PC-9 (cell line): ENCODE measurements around the gene SCUBE2. TPM values are rescaled to one million over a fixed set of nuclear protein-coding genes. Genes with fewer than 3 reads are reported as not detected.

Experiments used
- BruUV-seq: library from RNA; stranded (reverse); fragments of 400-500 nt; replicated peaks from 2 replicates; lab custom pipeline; 2021; lab: Mats Ljungman, UMichigan
- CTCF ChIA-PET: fragments of 300-600 bp; sonication (Branson Sonifier 250); formaldehyde crosslinking; loops from one replicate; lab custom pipeline; 2022; ENCODE audit warnings: antibody characterized with exemption; lab: Charles Lee
- POLR2A ChIA-PET: fragments of 300-600 bp; sonication (Branson Sonifier 250); formaldehyde crosslinking; loops from one replicate; lab custom pipeline; 2022; ENCODE audit warnings: antibody characterized with exemption; ENCODE audit not compliant: unreplicated experiment; lab: Charles Lee
- DNase-seq, 2 experiments: peaks; one replicate each; pipeline versions ENCODE4 v3.0.0 to v3.0.0-alpha.2; 2015 to 2022; ENCODE audit warnings: mixed read lengths in 1 of 2
- H2AFZ ChIP-seq: fragments of 200-600 bp; sonication (generic); 2 replicates; pipeline ENCODE4 v1.8.1; 2017; ENCODE audit warnings: antibody characterized with exemption
- H3F3A ChIP-seq: fragments of 200-600 bp; sonication (generic); 2 replicates; pipeline ENCODE4 v1.8.1; 2017; ENCODE audit warnings: antibody characterized with exemption, mild to moderate bottlenecking, low read depth; ENCODE audit not compliant: insufficient read depth
- H3K27ac ChIP-seq: fragments of 200-600 bp; sonication (generic); 2 replicates; pipeline ENCODE4 v1.6.1; 2016; ENCODE audit warnings: mixed run types
- H3K27me3 ChIP-seq: fragments of 200-600 bp; sonication (generic); 2 replicates; pipeline ENCODE4 v1.6.1; 2016; ENCODE audit warnings: low read depth, mixed run types; ENCODE audit not compliant: insufficient read depth
- H3K36me3 ChIP-seq: fragments of 200-600 bp; sonication (generic); 2 replicates; pipeline ENCODE4 v1.6.1; 2016; ENCODE audit warnings: low read depth, mixed run types
- H3K4me1 ChIP-seq: fragments of 200-600 bp; sonication (generic); replicated peaks from 2 replicates; pipeline ENCODE4 v1.6.1; 2016; ENCODE audit warnings: mixed run types; ENCODE audit not compliant: insufficient read depth
- H3K4me2 ChIP-seq: fragments of 200-600 bp; sonication (generic); 2 replicates; pipeline ENCODE4 v1.6.1; 2017; ENCODE audit warnings: mixed run types
- H3K4me3 ChIP-seq: fragments of 200-600 bp; sonication (generic); 2 replicates; pipeline ENCODE4 v1.6.1; 2016; ENCODE audit warnings: mixed run types
- H3K79me2 ChIP-seq: fragments of 200-600 bp; sonication (generic); 2 replicates; pipeline ENCODE4 v1.6.1; 2017; ENCODE audit warnings: low read depth, mixed run types
- H3K9me2 ChIP-seq: fragments of 200-600 bp; sonication (generic); 2 replicates; pipeline ENCODE4 v1.8.1; 2017; ENCODE audit warnings: mild to moderate bottlenecking; ENCODE audit not compliant: insufficient read depth
- H3K9me3 ChIP-seq: fragments of 200-600 bp; sonication (generic); 2 replicates; pipeline ENCODE4 v1.8.1; 2016; ENCODE audit warnings: low read depth; ENCODE audit not compliant: insufficient read depth
- H4K20me1 ChIP-seq: fragments of 200-600 bp; sonication (generic); 2 replicates; pipeline ENCODE4 v1.8.1; 2017; ENCODE audit not compliant: insufficient read depth
- CTCF ChIP-seq: fragments of 200-600 bp; sonication (generic); conservative IDR thresholded peaks from 2 replicates; pipeline ENCODE4 v1.6.1; 2017; ENCODE audit warnings: mixed run types, antibody characterized with exemption, mild to moderate bottlenecking, moderate library complexity
- EZH2 ChIP-seq: fragments of 200-600 bp; sonication (generic); IDR thresholded peaks from 2 replicates; pipeline ENCODE4 v1.8.0; 2017; ENCODE audit warnings: antibody characterized with exemption, low read depth
- intact Hi-C: fragments of 100-400 bp; cut with micrococcal nuclease; formaldehyde crosslinking; loops from one replicate; pipeline ENCODE4 v1.10.0; 2022; ENCODE audit not compliant: unreplicated experiment
- total RNA-seq: library from RNA; stranded (reverse); gene quantifications from 2 replicates; pipeline ENCODE4 v1.2.3, GENCODE V29; 2021

The SCUBE2 gene
- total RNA-seq, 1 experiment from 2014 or later: not detected

DNA sequence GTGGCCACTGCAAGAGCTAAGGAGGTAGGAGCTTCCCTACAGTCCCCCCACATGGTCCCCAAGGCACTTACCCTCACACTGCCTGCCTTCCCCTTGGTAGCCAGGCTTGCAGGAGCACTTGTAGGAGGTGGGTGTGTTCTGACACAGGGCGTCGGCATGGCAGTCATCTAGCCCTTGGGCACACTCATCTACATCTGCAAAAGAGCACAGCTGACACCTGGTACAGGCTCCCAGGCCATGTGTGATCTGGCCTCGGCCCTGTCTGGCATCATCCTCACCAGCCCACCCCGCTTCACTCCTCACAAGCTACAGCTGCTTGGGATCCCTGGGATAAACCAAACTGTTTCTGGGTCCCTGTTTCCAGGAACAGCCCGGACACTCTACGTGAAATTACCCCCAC, 1.8 kb downstream of the SCUBE2 start:
- no TSS peak for BruUV-seq
- intact Hi-C loops: no loop called here
- CTCF ChIA-PET: no interaction called here

GRCh38 chr11:9089061-9089460, 2.3 kb downstream of the SCUBE2 start:
- no peaks in the 10 kb centered on the region for H3F3A ChIP-seq
- H2AFZ ChIP-seq: no peak overlapping the region
- no peaks in the 10 kb centered on the region for H3K79me2 ChIP-seq
- BruUV-seq: no TSS peak
- H3K27me3 ChIP-seq: no peaks in the 10 kb centered on the region
- H3K4me2 ChIP-seq: no peak overlapping the region
- no peaks in the 10 kb centered on the region for H3K4me1 ChIP-seq
- DNase-seq: no peak
- H3K9me3 ChIP-seq: no peaks in the 10 kb centered on the region
- ChIA-PET POLR2A (no interaction called here), CTCF (no interaction called here)
- no peaks in the 10 kb centered on the region for H3K9me2 ChIP-seq
- H4K20me1 ChIP-seq: no peaks in the 10 kb centered on the region
- H3K27ac ChIP-seq: no peak overlapping the region
- no peak for TF ChIP-seq CTCF
- TF ChIP-seq EZH2: no peak
- intact Hi-C loops: no loop called here
- H3K4me3 ChIP-seq: no peak overlapping the region
- no peaks in the 10 kb centered on the region for H3K36me3 ChIP-seq

More for the DNA sequence above, 1.8 kb downstream of the SCUBE2 start:
- no peaks in the 10 kb centered on the region for H3F3A ChIP-seq
- no peak overlapping the region for H2AFZ ChIP-seq
- DNase-seq: no peak
- H3K36me3 ChIP-seq: no peaks in the 10 kb centered on the region
- H3K4me1 ChIP-seq: no peaks in the 10 kb centered on the region
- no peaks in the 10 kb centered on the region for H3K9me2 ChIP-seq
- H3K27ac ChIP-seq: no peak overlapping the region
- H4K20me1 ChIP-seq: no peaks in the 10 kb centered on the region
- no peaks in the 10 kb centered on the region for H3K9me3 ChIP-seq
- POLR2A ChIA-PET: no interaction called here
- no peak overlapping the region for H3K4me3 ChIP-seq
- TF ChIP-seq EZH2: no peak
- no peak for TF ChIP-seq CTCF
- H3K4me2 ChIP-seq: no peak overlapping the region
- no peaks in the 10 kb centered on the region for H3K79me2 ChIP-seq
- no peaks in the 10 kb centered on the region for H3K27me3 ChIP-seq

DNA sequence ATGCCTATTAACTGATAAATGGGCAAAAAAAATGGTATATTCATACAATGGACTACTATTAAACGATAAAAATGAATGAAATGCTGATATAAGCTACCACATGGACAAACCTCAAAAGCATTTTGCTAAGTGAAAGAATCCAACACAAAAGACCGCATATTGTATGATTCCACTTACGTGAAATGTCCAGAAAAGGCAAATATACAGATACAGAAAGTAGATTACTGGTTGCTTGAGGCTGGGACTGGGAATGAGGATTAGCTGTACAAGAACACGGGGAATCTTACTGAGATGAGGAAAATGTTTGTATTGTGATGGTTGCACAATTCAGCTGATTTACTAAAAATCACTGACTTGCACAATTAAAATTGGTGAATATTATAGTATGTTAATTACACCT, 8.8 kb downstream of the SCUBE2 start:
- Histone ChIP-seq H3K9me2 (no peaks in the 10 kb centered on the region), H3F3A (no peaks in the 10 kb centered on the region), H3K27ac (no peak overlapping the region), H2AFZ (no peak overlapping the region), H3K4me2 (no peak overlapping the region), H3K9me3 (no peaks in the 10 kb centered on the region), H4K20me1 (no peaks in the 10 kb centered on the region), H3K27me3 (no peaks in the 10 kb centered on the region), H3K36me3 (no peaks in the 10 kb centered on the region), H3K4me1 (no peaks in the 10 kb centered on the region), H3K79me2 (no peaks in the 10 kb centered on the region), H3K4me3 (no peak overlapping the region)
- no TSS peak for BruUV-seq
- ChIA-PET CTCF (no interaction called here), POLR2A (no interaction called here)
- DNase-seq: no peak
- intact Hi-C loops: no loop called here
- no peak for TF ChIP-seq CTCF
- no peak for TF ChIP-seq EZH2
